ENCODE results near the gene STUM. TPM values are rescaled to one million over a fixed set of nuclear protein-coding genes. Genes with fewer than 3 reads are reported as not detected.
"Not testable (repeated sequence)": the region's sequence is repeated elsewhere in the genome, so short reads cannot be mapped to it uniquely, and the experiment has no call there.

Gene STUM
- total RNA-seq, 1 experiment from 2014 or later: 0.37 TPM

DNA sequence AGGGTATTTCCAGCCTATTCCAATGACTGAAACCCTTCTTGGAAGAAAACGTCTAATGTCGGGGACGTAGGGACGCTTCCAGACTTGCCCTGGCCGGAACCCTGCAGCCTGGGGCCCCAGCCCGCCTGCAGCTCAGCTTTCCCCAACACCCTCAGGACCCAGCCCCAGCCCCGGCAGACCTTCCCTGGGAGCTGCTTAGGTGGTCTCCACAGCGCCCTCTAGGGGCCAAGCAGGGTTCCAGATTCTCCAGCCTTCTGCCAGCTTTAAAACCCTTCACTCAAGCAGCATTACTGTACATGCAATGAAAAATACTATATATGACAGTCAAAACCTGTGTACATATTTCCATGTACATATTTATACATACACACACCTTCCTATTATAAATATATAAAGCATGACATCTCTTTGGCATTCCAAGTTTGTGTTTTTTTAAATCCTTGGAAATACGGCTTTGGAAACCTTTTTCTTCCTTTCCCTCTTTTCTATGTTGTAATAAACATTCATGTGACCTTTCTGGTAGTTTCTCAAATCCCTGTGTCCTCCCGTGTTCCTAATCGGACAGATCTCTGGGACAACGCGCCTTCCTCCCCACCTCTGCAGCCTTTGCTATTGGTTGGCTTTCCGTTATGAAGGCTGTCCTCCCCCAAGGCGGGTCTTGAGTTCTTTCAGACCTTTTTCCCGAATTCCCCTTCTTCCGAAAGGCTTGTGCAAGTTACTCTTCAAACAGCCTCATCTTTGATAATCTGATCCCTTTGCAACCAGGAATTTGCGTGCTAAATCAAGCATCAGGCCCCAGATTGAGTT lies 60.3 kb downstream of the STUM start:
- POLR2A ChIA-PET: interaction anchor here (0.6 to 1.3 kb wide), 3 partner anchors 15 to 49 kb away, joined by 3 read pairs; no protein-coding TSS in a partner anchor
- H3K4me1 Mint-ChIP-seq (ENCODE audit: insufficient read depth, unreplicated experiment): peaks cover 6% of the 10 kb centered on the region
- no TSS peak for BruUV-seq (replicated peaks)
- intact Hi-C loops (cut with micrococcal nuclease): loop anchor here (1.0 kb wide), 2 partner anchors 62 to 185 kb away; no protein-coding TSS in a partner anchor
- peak; percentile 83 for DNase-seq (ENCODE audit: unreplicated experiment)
- CTCF ChIA-PET: interaction anchor here (0.6 to 4.1 kb wide), 20 partner anchors 8 to 488 kb away, joined by 3 to 23 read pairs (median 3); partner anchors contain the start of genes ITPKB and STUM
- H3K4me3 Mint-ChIP-seq (ENCODE audit: unreplicated experiment): no peak overlapping the region
- H3K27me3 Mint-ChIP-seq (ENCODE audit: insufficient read depth, unreplicated experiment): no peaks in the 10 kb centered on the region
- no peaks in the 10 kb centered on the region for H3K36me3 Mint-ChIP-seq (ENCODE audit: insufficient read depth, unreplicated experiment)
- no peak overlapping the region for H3K27ac Mint-ChIP-seq (ENCODE audit: low read depth, unreplicated experiment)
- H3K9me3 Mint-ChIP-seq (ENCODE audit: unreplicated experiment): no peaks in the 10 kb centered on the region
- TF ChIP-seq, protein P1, sequence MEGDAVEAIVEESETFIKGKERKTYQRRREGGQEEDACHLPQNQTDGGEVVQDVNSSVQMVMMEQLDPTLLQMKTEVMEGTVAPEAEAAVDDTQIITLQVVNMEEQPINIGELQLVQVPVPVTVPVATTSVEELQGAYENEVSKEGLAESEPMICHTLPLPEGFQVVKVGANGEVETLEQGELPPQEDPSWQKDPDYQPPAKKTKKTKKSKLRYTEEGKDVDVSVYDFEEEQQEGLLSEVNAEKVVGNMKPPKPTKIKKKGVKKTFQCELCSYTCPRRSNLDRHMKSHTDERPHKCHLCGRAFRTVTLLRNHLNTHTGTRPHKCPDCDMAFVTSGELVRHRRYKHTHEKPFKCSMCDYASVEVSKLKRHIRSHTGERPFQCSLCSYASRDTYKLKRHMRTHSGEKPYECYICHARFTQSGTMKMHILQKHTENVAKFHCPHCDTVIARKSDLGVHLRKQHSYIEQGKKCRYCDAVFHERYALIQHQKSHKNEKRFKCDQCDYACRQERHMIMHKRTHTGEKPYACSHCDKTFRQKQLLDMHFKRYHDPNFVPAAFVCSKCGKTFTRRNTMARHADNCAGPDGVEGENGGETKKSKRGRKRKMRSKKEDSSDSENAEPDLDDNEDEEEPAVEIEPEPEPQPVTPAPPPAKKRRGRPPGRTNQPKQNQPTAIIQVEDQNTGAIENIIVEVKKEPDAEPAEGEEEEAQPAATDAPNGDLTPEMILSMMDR (IDR thresholded peaks at IDR 0.05; ENCODE audit: unreplicated experiment): peak; percentile 99

DNA sequence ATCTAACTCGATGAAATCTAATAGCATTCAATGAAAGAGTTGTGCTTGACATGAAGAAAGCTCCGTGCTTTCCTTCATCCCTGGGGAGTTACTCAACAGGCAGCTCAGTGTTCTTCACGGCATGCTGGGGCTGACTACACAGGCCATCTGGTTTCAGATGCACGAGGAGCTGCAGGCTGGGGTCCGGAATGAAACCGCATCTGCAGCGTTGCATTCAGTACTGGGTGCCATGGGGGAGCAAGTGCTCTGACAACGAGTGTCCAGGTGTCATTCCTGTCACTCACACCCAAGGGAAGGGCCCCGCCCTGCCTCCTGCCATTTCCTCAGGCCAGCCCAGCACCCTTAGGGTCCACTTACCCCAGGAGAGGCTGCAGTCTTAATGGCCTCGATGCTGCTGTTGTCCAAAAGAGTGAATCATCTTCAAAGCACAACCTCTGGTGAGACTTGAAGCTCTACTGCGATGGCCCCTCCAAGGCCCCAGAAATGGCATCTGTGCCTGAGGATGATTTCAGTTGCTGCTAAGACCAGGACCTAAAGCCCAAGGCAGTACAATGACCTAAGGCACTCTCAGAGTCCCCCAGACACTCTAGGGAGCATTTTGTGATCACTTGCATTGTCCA lies 61.4 kb downstream of the STUM start:
- no TSS peak for BruUV-seq (replicated peaks)
- intact Hi-C loops (cut with micrococcal nuclease): no loop called here
- H3K36me3 Mint-ChIP-seq (ENCODE audit: insufficient read depth, unreplicated experiment): no peaks in the 10 kb centered on the region
- H3K9me3 Mint-ChIP-seq (ENCODE audit: unreplicated experiment): no peaks in the 10 kb centered on the region
- H3K27me3 Mint-ChIP-seq (ENCODE audit: insufficient read depth, unreplicated experiment): no peaks in the 10 kb centered on the region
- POLR2A ChIA-PET: no interaction called here
- no peak overlapping the region for H3K4me3 Mint-ChIP-seq (ENCODE audit: unreplicated experiment)
- CTCF ChIA-PET: interaction anchor here (0.6 to 2.4 kb wide), 16 partner anchors 9 to 767 kb away, joined by 3 to 13 read pairs (median 3); partner anchors contain the start of gene ITPKB
- TF ChIP-seq, protein P1 (IDR thresholded peaks at IDR 0.05; ENCODE audit: unreplicated experiment): no peak
- peaks cover 4% of the 10 kb centered on the region for H3K4me1 Mint-ChIP-seq (ENCODE audit: insufficient read depth, unreplicated experiment)
- no peak overlapping the region for H3K27ac Mint-ChIP-seq (ENCODE audit: low read depth, unreplicated experiment)
- DNase-seq (ENCODE audit: unreplicated experiment): no peak

DNA sequence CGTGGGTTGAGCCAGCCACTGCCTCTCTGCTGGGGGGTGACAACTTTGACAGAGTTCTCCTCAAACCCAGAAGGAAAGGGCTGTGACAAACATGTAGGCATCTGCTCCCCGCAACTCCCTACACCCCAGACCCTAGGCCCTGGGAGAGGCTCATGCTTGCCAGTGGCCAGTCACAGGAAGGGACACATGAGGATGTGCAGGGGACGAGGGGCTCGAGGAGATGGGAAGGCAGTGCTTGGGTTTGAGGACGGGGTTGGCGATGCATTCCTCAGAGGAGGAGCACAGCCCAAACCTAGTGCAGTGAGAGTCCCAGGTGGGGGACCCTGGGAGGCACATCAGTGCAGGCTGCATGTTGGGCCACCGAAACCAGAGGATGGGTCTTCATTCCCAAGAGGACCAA lies 62.1 kb downstream of the STUM start:
- DNase-seq (ENCODE audit: unreplicated experiment): no peak
- H3K9me3 Mint-ChIP-seq (ENCODE audit: unreplicated experiment): no peaks in the 10 kb centered on the region
- TF ChIP-seq, protein P1 (IDR thresholded peaks at IDR 0.05; ENCODE audit: unreplicated experiment): no peak
- intact Hi-C loops (cut with micrococcal nuclease): no loop called here
- POLR2A ChIA-PET: no interaction called here
- no peak overlapping the region for H3K27ac Mint-ChIP-seq (ENCODE audit: low read depth, unreplicated experiment)
- no peak overlapping the region for H3K4me3 Mint-ChIP-seq (ENCODE audit: unreplicated experiment)
- H3K27me3 Mint-ChIP-seq (ENCODE audit: insufficient read depth, unreplicated experiment): no peaks in the 10 kb centered on the region
- CTCF ChIA-PET: interaction anchor here (0.6 to 2.4 kb wide), 9 partner anchors 8 to 230 kb away, joined by 3 to 13 read pairs (median 4); partner anchors contain the start of gene ITPKB
- BruUV-seq (replicated peaks): no TSS peak
- peaks cover 4% of the 10 kb centered on the region for H3K4me1 Mint-ChIP-seq (ENCODE audit: insufficient read depth, unreplicated experiment)
- H3K36me3 Mint-ChIP-seq (ENCODE audit: insufficient read depth, unreplicated experiment): no peaks in the 10 kb centered on the region

DNA sequence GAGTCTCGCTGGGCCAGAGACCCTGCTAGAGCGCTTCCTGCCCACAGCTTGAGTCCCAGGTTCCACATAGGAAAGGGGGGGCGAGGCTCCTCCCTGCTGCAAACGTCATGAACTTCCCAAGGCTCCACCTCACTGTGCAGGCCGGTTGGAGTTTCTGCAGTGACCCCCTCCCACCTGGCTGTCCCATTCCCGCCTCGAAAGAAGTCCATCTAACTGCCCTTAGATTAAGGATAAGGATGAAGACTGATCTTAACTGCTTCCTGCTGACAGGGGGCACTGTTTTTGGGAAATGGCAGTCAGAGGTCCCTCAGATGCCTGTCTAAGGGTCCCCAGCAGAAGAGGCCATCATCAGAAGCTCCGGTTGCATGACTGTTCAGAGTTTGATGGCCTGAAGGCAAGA lies 62.7 kb downstream of the STUM start:
- POLR2A ChIA-PET: no interaction called here
- BruUV-seq (replicated peaks): no TSS peak
- Mint-ChIP-seq H3K9me3 (ENCODE audit: unreplicated experiment) (no peaks in the 10 kb centered on the region), H3K4me1 (ENCODE audit: insufficient read depth, unreplicated experiment) (peaks cover 2% of the 10 kb centered on the region), H3K27ac (ENCODE audit: low read depth, unreplicated experiment) (peak overlapping the region; percentile 44), H3K27me3 (ENCODE audit: insufficient read depth, unreplicated experiment) (no peaks in the 10 kb centered on the region), H3K4me3 (ENCODE audit: unreplicated experiment) (no peak overlapping the region), H3K36me3 (ENCODE audit: insufficient read depth, unreplicated experiment) (no peaks in the 10 kb centered on the region)
- DNase-seq (ENCODE audit: unreplicated experiment): no peak
- CTCF ChIA-PET: interaction anchor here (0.5 to 0.6 kb wide), 2 partner anchors 84 to 230 kb away, joined by 3 read pairs; no protein-coding TSS in a partner anchor
- intact Hi-C loops (cut with micrococcal nuclease): no loop called here
- TF ChIP-seq, protein P1 (IDR thresholded peaks at IDR 0.05; ENCODE audit: unreplicated experiment): no peak

DNA sequence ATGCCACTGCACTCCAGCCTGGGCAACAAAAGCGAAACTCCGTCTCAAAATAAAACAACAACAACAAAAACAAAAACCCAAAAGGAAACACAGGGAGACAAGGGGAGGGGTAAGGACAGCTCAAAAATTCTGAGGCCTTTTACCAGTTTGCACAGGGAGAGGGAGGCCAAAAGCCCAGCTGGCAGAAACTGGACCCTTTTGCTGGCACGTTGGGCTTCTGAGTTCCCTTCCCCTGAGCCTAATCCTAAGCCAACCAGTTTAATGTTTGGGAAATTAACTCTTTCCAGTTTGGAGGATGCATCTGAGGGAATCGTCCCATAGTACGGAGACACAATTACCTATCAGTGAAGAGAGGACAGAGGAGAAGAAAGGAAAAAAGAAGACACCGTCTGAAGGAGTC lies 63.4 kb downstream of the STUM start:
- ChIA-PET CTCF (interaction anchor here (0.5 to 1.0 kb wide), 3 partner anchors 85 to 237 kb away, joined by 3 to 4 read pairs (median 3); no protein-coding TSS in a partner anchor), POLR2A (interaction anchor here (2.2 kb wide), 1 partner anchor 9 kb away, joined by 13 read pairs; no protein-coding TSS in a partner anchor)
- H3K27me3 Mint-ChIP-seq (ENCODE audit: insufficient read depth, unreplicated experiment); BruUV-seq (replicated peaks); H3K4me3 Mint-ChIP-seq (ENCODE audit: unreplicated experiment); DNase-seq (ENCODE audit: unreplicated experiment); intact Hi-C loops (cut with micrococcal nuclease); H3K4me1 Mint-ChIP-seq (ENCODE audit: insufficient read depth, unreplicated experiment); H3K36me3 Mint-ChIP-seq (ENCODE audit: insufficient read depth, unreplicated experiment); H3K9me3 Mint-ChIP-seq (ENCODE audit: unreplicated experiment): not testable (repeated sequence)
- peak overlapping the region; percentile 44 for H3K27ac Mint-ChIP-seq (ENCODE audit: low read depth, unreplicated experiment)
